AG08396 (cell line): ENCODE data around the gene OR56A5.
"Not testable (repeated sequence)": the region's sequence is repeated elsewhere in the genome, so short reads cannot be mapped to it uniquely, and the experiment has no call there.

Experiments
- DNase-seq: peaks from one replicate; pipeline ENCODE4 v3.0.0; 2012; ENCODE audit warnings: low spot score, mixed read lengths

OR56A5 gene, protein sequence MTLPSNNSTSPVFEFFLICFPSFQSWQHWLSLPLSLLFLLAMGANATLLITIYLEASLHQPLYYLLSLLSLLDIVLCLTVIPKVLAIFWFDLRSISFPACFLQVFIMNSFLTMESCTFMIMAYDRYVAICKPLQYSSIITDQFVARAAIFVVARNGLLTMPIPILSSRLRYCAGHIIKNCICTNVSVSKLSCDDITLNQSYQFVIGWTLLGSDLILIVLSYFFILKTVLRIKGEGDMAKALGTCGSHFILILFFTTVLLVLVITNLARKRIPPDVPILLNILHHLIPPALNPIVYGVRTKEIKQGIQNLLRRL

DNA sequence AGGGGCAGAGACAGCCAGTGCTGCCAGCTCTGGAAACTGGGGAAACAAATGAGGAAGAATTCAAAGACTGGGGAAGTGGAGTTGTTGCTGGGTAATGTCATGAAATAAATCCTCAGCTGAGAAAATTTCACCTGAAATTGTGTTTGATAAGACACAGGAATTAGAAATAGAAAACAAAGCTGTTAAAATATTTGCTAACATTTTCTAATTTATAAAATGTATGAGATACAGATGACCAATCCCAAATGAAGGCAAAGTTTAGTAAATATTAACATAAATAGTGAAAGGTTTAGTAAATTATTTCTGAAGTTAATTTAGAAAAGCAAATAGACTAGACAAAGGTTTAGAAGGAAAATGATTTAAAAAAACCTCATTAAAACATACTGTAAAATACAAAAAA, at the start of gene OR56A5:
Gene OR56A5 (minus strand): TSS at position 101 of the 400 bp plus-strand sequence. CDS start 0 bp downstream, at position 101.
- no peak for DNase-seq

DNA sequence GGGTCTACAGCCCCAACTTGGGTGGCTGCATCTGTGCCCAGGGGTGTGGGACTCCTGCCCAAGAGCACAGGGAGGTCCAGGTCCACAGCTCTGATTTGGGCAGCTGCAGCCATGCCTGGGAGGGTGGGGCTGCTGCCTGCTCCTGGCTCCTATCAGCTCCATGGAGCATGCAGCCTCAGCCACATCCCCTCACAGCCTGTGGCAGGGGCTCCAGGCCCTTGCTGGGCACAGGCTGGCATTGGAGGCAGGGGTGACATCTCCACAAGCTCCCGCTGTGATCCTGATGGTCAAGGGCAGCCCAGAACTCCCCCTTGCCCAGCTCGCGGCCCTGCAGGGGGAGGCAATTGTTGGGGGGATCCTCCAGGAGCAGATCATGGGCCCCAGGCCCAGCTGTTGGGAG, 44.7 kb upstream of the OR56A5 start:
- DNase-seq: no peak

DNA sequence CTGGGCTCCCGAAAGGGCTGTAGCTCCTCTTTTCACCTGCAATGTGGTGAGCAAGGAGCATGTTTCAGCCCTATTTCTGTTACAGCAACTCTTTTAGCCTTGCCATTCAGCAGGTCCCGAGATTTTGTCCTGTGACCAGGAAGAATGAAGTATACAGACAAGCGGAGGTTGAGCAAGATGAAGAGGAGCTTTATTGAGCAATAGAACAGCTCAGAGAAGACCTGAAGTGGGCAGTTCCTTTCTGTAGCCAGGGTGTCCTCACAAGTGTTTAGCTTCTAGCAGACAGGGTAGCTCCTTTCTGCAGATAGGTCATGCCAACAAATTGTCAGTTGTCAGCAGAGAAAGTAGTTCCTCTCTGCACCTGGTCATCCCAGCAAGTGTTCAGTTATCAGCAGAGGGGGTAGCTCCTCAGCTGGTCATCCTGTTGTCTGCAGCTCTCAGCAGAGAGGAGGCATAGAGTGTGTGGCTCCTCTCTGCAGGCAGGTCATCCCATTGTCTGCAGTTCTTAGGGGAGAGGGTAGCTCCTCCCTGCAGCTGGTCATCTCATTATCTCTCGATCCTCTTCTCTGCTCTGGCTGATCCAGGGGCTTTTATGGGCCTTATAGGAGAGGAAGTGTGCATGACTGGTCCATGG, 43.9 kb upstream of the OR56A5 start:
- DNase-seq: no peak

- no peak for DNase-seq
These were observed 38.6 kb upstream of the OR56A5 start, which contains the start of gene OR56A4 for GRCh38 chr11:6006846-6007245. OR56A4 (minus strand) TSS chr11:6006946; CDS start chr11:6002992, 3,954 bp downstream.

- no peak for DNase-seq
These were observed 38.1 kb upstream of the OR56A5 start for GRCh38 chr11:6006395-6006794.

- no peak for DNase-seq
These were observed 34.0 kb upstream of the OR56A5 start for GRCh38 chr11:6002202-6002699.

DNA sequence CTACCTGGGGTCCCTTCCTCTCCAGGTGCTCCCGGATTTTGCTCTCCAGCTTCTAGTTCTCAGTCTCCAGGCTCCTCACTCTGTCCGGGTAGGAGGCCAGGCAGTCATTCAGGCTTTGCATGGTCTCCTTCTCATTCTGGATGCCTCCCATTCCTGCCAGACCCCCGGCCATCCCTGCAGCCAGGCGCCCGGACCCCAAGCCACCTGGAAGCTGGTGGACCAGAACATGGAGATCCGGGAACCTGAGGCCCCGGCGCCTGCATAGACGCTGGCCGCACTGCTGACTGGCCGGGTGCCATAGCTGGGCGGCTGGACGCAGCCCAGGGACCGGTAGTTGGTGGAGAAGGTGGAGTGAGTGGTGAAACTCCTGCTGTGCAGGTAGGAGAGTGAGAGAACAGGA, 26.5 kb upstream of the OR56A5 start:
- no peak for DNase-seq

DNA sequence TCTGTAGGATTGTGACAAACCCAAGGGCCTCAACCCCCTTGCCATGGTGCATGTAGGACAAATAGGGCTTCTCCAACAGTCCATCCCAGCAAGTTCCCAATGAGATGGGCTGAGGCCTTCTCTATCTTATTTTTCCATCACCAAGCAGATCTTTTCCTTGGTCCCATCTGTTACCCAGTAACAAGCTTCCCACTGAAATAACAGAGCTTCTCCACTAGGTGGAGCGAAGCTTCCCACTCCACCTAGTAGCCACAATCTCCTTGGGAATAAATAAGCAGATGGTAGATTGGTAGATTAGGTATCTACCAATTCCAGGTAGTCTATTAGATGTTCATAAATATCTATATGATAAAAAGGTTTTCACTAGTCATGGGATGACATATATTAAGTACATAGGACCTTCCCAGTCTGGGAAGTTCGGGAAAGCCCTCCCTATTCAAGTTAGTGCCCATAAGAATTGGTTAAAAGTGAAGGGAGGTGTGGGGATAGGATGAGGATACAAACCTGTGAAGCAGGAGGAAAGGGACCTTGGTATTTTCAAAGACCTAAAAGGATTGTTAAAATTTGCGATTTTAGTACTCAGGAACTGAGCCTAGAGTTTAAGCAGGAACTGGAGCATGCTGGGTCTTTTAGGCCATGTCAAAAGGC, 24.4 kb upstream of the OR56A5 start:
- peak; percentile 36 for DNase-seq

- DNase-seq: peak; percentile 12
These were observed 23.9 kb upstream of the OR56A5 start for GRCh38 chr11:5992150-5992549.

DNA sequence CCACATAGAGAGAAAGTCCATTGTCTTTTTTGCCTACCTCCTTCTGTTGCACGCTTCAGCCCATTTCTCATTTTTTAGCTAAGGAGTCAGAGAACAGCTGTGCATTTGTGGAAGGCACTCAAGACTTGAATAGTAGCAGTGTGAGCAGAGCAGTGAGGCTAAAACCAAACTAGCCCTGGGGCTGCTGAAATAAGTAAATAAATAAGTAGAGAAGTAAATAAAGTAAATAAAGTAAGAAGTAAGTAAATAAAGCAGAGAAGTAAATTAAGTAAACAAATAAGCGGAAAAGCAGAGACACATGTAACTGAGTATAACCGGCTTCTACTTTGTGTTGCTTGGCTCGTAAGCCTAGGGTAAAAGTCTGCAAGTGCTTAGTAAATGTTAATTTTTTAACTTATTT, 20.9 kb upstream of the OR56A5 start:
- no peak for DNase-seq

DNA sequence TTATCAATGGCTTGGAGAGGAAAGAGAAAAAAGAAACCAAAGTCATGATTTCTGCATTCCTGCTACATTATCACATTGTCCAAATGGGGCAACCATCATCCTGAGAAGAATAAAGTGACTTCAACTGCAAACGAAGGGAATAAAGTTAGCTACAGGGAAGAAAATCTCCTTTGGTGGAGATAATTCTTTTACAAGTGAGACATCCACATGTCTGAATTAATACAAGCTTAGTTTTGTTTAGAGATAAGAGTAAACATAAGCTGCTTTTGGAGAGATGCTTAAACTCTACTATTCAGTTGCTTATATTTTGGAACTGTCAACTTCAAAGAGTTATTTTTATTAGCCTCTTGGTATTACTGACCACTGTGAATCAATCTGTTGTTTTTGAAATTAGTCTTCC, 18.6 kb upstream of the OR56A5 start, which contains the start of gene OR52L1:
Gene OR52L1 (minus strand): TSS at position 101 of the 400 bp plus-strand sequence. CDS start 55 bp downstream, at position 46.
- no peak for DNase-seq

DNA sequence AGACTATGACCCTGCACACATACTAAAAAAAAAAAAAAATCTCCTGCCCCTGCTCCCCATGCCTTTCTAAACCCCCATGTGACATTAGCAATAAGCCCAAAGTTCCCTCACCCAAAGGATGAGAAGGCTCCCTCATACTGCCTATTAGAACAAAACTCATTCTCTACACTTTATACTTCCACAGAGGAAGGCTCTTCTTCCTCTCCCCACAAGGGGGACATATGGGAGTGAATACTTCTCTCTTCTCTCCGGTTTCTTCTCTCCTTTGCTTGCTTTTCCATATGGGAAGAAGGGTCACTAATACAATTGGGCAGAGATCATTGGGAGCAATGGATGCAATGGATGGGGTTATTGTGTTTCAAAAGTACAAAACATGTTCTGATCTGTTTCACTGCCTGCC, 15.1 kb upstream of the OR56A5 start:
- DNase-seq: no peak

GRCh38 chr11:5973530-5973929, 5.2 kb upstream of the OR56A5 start:
- DNase-seq: no peak

GRCh38 chr11:5967708-5968107, 586 bp downstream of the OR56A5 start:
- DNase-seq: no peak

GRCh38 chr11:5966958-5967357, 1.3 kb downstream of the OR56A5 start:
- no peak for DNase-seq

DNA sequence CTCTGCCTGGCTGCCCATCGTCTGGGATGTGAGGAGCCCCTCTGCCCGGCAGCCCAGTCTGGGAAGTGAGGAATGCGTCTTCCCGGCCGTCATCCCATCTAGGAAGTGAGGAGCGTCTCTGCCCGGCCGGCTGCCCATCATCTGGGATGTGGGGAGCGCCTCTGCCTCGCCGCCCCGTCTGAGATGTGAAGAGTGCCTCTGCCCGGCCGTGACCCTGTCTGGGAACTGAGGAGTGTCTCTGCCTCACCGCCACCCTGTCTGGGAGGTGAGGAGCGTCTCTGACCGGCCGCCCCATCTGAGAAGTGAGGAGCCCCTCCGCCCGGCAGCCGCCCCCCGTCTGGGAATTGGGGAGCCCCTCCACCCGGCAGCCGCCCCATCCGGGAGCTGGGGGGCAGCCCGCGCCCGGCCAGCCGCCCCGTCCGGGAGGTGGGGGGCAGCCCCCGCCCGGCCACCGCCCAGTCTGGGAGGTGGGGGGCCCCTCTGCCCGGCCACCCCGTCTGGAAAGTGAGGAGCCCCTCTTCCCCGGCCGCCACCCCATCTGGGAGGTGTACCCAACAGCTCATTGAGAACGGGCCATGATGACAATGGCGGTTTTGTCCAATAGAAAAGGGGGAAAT, 7.5 kb downstream of the OR56A5 start:
- DNase-seq: not testable (repeated sequence)

GRCh38 chr11:5955586-5955985, 12.7 kb downstream of the OR56A5 start:
- no peak for DNase-seq

DNA sequence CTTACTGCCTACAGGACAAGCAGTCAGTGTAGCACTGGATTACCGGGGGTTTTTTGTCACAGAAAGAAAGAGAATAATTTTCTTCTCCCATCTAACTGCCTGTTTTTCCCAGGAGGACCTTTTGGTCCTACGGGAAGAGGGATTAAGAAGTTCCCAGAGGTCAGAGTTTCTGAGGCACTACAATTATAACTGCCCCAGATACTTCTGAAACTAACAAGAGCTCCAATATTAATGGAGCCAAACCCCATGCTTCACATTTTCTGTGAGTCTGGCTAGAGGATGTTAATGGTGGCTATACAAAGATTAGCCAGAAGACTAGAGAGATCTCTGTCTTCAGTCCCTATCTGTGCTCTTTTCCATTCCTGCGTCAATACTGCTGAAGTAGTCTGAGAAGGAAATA, 26.3 kb downstream of the OR56A5 start, which contains the start of gene OR56A3:
Gene OR56A3 (plus strand): TSS at position 301 of the 400 bp plus-strand sequence. CDS start 5,096 bp downstream, outside the sequence.
- DNase-seq: no peak

DNA sequence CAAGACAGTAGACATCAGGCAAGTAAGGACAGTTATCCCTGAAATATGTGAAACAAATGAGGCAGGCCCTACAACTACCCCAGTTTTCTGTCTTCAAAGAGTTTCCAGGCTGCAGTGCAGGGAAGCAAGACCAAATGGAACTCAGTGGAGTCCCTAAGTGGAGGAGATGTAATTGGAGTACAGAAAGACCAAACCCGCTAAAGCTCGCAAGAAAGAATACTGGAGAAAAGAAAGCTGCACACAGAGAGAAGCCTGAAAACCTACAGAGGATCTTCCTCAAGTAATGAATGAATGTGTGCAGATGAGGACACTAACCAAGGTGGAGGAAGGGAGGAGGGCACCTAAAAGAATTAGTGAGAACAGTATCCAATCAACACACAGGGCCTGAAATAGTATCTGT, 27.5 kb downstream of the OR56A5 start:
- no peak for DNase-seq

DNA sequence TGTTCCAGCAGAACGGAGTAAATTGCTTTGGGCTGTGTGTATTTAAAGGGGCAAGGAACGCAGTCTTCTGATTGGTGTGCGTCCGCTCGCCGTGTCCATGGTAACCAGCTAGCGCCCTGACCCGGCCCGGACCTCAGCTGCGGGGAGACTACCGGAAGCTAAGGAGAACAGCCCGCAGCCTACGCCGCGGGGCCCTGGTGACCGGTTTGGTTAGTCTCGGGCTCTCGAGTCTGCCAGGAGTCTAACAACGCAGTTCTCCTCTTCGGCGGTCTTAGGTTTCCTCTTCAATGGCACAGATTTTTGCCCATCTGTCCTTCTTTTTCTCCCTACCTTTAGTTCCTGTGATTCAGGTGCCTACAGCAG, 29.7 kb downstream of the OR56A5 start:
- no peak for DNase-seq

DNA sequence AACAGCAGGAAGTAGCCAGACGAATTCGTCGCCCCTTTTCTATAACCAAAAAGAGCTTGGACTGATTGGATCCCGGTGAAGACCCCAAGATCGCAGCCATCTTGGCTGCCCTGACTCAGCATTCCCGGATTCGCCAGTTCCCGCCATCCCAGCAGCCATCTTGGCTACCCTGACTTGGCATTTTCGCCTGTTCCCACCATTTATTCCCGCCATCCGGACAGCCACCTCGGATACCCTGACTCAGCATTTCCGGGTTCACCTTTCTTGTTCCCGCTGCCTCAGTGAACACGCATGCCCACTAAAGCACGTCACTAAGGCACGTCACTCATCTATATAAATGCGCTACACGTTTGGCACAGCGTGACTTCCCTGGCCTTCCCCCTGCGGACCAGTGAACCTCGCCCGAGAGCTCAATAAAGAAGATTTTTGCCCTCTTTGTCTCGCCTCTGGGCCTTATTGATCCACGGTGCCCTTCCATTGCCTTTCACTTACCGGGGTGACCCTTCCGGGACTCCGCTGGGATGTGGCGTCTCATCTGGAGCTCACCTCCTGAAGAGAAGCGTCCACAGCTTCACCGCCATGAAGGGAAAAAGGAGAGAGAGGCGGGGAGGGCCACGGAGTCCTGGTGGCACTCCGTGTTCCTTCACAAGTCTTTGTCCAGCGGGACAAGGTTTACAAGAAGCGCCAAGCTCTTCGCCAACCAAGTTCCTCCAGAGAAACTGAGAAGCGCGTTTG, 30.3 kb downstream of the OR56A5 start:
- no peak for DNase-seq

- no peak for DNase-seq
These were observed 35.2 kb downstream of the OR56A5 start for GRCh38 chr11:5933116-5933515.
